Measurements from ENCODE around the gene SHLD2. TPM values are rescaled to one million over a fixed set of nuclear protein-coding genes. Genes with fewer than 3 reads are reported as not detected.
"Not testable (repeated sequence)": the region's sequence is repeated elsewhere in the genome, so short reads cannot be mapped to it uniquely, and the experiment has no call there.

SHLD2 gene
- total RNA-seq, 1 donor from 2014 or later = 38.9 TPM

GRCh38 chr10:87142230-87143108 lies 47.5 kb downstream of the SHLD2 start:
- H3K27ac Mint-ChIP-seq; H3K9me3 Mint-ChIP-seq; DNase-seq; H3K4me1 Mint-ChIP-seq; H3K4me3 Mint-ChIP-seq; H3K27me3 Mint-ChIP-seq; intact Hi-C loops (cut with micrococcal nuclease): not testable (repeated sequence)
- peaks cover 11% of the 10 kb centered on the region for H3K36me3 Mint-ChIP-seq (ENCODE audit: low read depth)

GRCh38 chr10:87143109-87143418 lies 48.1 kb downstream of the SHLD2 start:
- H3K4me1 Mint-ChIP-seq; H3K9me3 Mint-ChIP-seq; H3K27me3 Mint-ChIP-seq; DNase-seq; H3K27ac Mint-ChIP-seq; H3K4me3 Mint-ChIP-seq; intact Hi-C loops (cut with micrococcal nuclease); H3K36me3 Mint-ChIP-seq (ENCODE audit: low read depth): not testable (repeated sequence)

- intact Hi-C loops (cut with micrococcal nuclease); H3K27ac Mint-ChIP-seq; H3K9me3 Mint-ChIP-seq; H3K4me3 Mint-ChIP-seq; H3K27me3 Mint-ChIP-seq; H3K4me1 Mint-ChIP-seq; DNase-seq; H3K36me3 Mint-ChIP-seq (ENCODE audit: low read depth): not testable (repeated sequence)
Observed at GRCh38 chr10:87145598-87145997, 50.6 kb downstream of the SHLD2 start.

- DNase-seq; H3K27me3 Mint-ChIP-seq; H3K36me3 Mint-ChIP-seq (ENCODE audit: low read depth); H3K27ac Mint-ChIP-seq; intact Hi-C loops (cut with micrococcal nuclease); H3K4me3 Mint-ChIP-seq; H3K9me3 Mint-ChIP-seq; H3K4me1 Mint-ChIP-seq: not testable (repeated sequence)
Observed at GRCh38 chr10:87149020-87149609, 54.1 kb downstream of the SHLD2 start.

GRCh38 chr10:87151516-87151915 lies 56.5 kb downstream of the SHLD2 start:
- H3K4me1 Mint-ChIP-seq = not testable (repeated sequence)

GRCh38 chr10:87156841-87157240 lies 61.8 kb downstream of the SHLD2 start:
- intact Hi-C loops (cut with micrococcal nuclease); H3K27me3 Mint-ChIP-seq; H3K27ac Mint-ChIP-seq; H3K4me1 Mint-ChIP-seq; DNase-seq; H3K9me3 Mint-ChIP-seq; H3K4me3 Mint-ChIP-seq: not testable (repeated sequence)
- peaks cover 13% of the 10 kb centered on the region for H3K36me3 Mint-ChIP-seq (ENCODE audit: low read depth)

More at GRCh38 chr10:87151516-87151915, 56.5 kb downstream of the SHLD2 start:
- H3K36me3 Mint-ChIP-seq (ENCODE audit: low read depth); DNase-seq; H3K27ac Mint-ChIP-seq; intact Hi-C loops (cut with micrococcal nuclease); H3K4me3 Mint-ChIP-seq; H3K9me3 Mint-ChIP-seq; H3K27me3 Mint-ChIP-seq: not testable (repeated sequence)

- H3K27me3 Mint-ChIP-seq; H3K4me1 Mint-ChIP-seq; DNase-seq; H3K9me3 Mint-ChIP-seq; H3K27ac Mint-ChIP-seq; intact Hi-C loops (cut with micrococcal nuclease); H3K4me3 Mint-ChIP-seq: not testable (repeated sequence)
- H3K36me3 Mint-ChIP-seq (ENCODE audit: low read depth) = peaks cover 15% of the 10 kb centered on the region
Observed at GRCh38 chr10:87157821-87158220, 62.8 kb downstream of the SHLD2 start.

GRCh38 chr10:87162703-87163293 lies 67.8 kb downstream of the SHLD2 start:
- DNase-seq; H3K27ac Mint-ChIP-seq; H3K27me3 Mint-ChIP-seq; H3K9me3 Mint-ChIP-seq; intact Hi-C loops (cut with micrococcal nuclease); H3K4me3 Mint-ChIP-seq; H3K4me1 Mint-ChIP-seq: not testable (repeated sequence)
- H3K36me3 Mint-ChIP-seq (ENCODE audit: low read depth) = peaks cover 15% of the 10 kb centered on the region

- H3K27ac Mint-ChIP-seq; DNase-seq; H3K4me1 Mint-ChIP-seq; H3K9me3 Mint-ChIP-seq; H3K27me3 Mint-ChIP-seq; H3K4me3 Mint-ChIP-seq; intact Hi-C loops (cut with micrococcal nuclease): not testable (repeated sequence)
- peaks cover 13% of the 10 kb centered on the region for H3K36me3 Mint-ChIP-seq (ENCODE audit: low read depth)
Observed at GRCh38 chr10:87163414-87163813, 68.4 kb downstream of the SHLD2 start.

GRCh38 chr10:87169857-87170256 lies 74.9 kb downstream of the SHLD2 start:
- intact Hi-C loops (cut with micrococcal nuclease); H3K4me1 Mint-ChIP-seq; H3K36me3 Mint-ChIP-seq (ENCODE audit: low read depth); H3K4me3 Mint-ChIP-seq; H3K9me3 Mint-ChIP-seq; DNase-seq; H3K27ac Mint-ChIP-seq; H3K27me3 Mint-ChIP-seq: not testable (repeated sequence)

- H3K4me1 Mint-ChIP-seq; H3K27ac Mint-ChIP-seq; H3K36me3 Mint-ChIP-seq (ENCODE audit: low read depth); H3K9me3 Mint-ChIP-seq; intact Hi-C loops (cut with micrococcal nuclease); H3K27me3 Mint-ChIP-seq; DNase-seq; H3K4me3 Mint-ChIP-seq: not testable (repeated sequence)
Observed at GRCh38 chr10:87170705-87171104, 75.7 kb downstream of the SHLD2 start.

GRCh38 chr10:87171670-87172069 lies 76.7 kb downstream of the SHLD2 start:
- H3K27me3 Mint-ChIP-seq; H3K36me3 Mint-ChIP-seq (ENCODE audit: low read depth); H3K4me1 Mint-ChIP-seq; DNase-seq; intact Hi-C loops (cut with micrococcal nuclease); H3K9me3 Mint-ChIP-seq; H3K4me3 Mint-ChIP-seq; H3K27ac Mint-ChIP-seq: not testable (repeated sequence)

- H3K9me3 Mint-ChIP-seq; H3K4me3 Mint-ChIP-seq; DNase-seq; H3K27me3 Mint-ChIP-seq; H3K4me1 Mint-ChIP-seq; intact Hi-C loops (cut with micrococcal nuclease); H3K36me3 Mint-ChIP-seq (ENCODE audit: low read depth); H3K27ac Mint-ChIP-seq: not testable (repeated sequence)
Observed at GRCh38 chr10:87172178-87172577, 77.2 kb downstream of the SHLD2 start.

GRCh38 chr10:87177587-87177986 lies 82.6 kb downstream of the SHLD2 start:
- H3K4me1 Mint-ChIP-seq; H3K4me3 Mint-ChIP-seq; H3K36me3 Mint-ChIP-seq (ENCODE audit: low read depth); H3K9me3 Mint-ChIP-seq; intact Hi-C loops (cut with micrococcal nuclease); DNase-seq; H3K27me3 Mint-ChIP-seq; H3K27ac Mint-ChIP-seq: not testable (repeated sequence)

All from activated CD4-positive, alpha-beta T cell treated with anti-CD3 and anti-CD28 coated beads, Interleukin-2, amount 10 ng/mL, durations not matched to agents 24 days and 14 days (primary cell).